SH-SY5Y (cell line): ENCODE measurements around the gene KCNK15.

Experiments
- GATA2 ChIP-seq: IDR thresholded peaks from 2 replicates; pipeline ENCODE4 v1.6.1; 2011; ENCODE audit warnings: mild to moderate bottlenecking, low read depth, low read length
- GATA3 ChIP-seq: IDR thresholded peaks from 2 replicates; pipeline ENCODE4 v1.6.1; 2011; ENCODE audit warnings: low read depth, mild to moderate bottlenecking, low read length, moderate library complexity

KCNK15 gene

DNA sequence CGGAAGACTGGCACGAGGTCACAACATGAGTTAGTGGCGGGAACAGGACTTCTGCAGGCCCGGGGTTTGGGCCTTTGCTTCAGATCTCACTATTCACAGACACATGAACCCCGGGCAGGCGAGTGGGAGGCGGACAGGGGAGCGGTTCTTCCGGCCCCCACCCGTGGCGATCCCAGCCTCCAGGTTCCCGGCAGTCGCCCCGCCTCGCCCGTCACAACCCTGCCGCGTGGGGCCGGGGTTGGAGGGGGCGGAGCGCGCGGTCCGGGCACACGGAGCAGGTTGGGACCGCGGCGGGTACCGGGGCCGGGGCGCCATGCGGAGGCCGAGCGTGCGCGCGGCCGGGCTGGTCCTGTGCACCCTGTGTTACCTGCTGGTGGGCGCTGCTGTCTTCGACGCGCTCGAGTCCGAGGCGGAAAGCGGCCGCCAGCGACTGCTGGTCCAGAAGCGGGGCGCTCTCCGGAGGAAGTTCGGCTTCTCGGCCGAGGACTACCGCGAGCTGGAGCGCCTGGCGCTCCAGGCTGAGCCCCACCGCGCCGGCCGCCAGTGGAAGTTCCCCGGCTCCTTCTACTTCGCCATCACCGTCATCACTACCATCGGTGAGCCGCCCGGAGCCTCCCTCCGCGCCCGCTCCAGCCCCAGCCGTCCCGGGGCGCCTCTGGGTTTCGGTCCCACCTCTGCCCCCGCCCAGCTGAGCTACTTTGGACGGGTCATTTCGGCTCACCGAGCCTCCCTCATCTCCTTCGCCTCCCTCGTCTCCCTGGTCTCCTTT lies at the start of gene KCNK15:
KCNK15 (plus strand) TSS at position 268 of the 769 bp plus-strand sequence; CDS start at position 314, 46 bp downstream.
- TF ChIP-seq GATA2 (no peak), GATA3 (no peak)

DNA sequence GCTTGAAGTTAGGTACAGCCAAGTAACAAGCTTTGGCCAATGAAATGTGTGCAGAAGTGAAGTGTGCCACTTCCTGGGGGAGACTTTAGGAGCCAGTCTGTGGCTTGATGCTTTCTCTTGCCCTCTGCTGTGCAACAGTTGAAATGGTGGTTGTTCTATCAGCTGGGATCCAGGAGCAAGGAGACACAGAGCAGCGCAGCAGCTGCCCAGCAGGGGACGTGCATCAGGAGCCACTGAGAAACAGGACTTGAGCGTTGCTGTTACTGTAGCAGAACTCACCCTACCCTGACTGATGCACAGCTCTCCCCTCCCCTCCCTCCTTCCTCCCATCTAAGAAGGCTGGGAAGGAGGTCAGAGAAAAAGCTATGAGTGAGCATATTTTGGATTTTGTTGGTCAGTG lies 49.4 kb upstream of the KCNK15 start:
- TF ChIP-seq GATA2 (no peak), GATA3 (no peak)

DNA sequence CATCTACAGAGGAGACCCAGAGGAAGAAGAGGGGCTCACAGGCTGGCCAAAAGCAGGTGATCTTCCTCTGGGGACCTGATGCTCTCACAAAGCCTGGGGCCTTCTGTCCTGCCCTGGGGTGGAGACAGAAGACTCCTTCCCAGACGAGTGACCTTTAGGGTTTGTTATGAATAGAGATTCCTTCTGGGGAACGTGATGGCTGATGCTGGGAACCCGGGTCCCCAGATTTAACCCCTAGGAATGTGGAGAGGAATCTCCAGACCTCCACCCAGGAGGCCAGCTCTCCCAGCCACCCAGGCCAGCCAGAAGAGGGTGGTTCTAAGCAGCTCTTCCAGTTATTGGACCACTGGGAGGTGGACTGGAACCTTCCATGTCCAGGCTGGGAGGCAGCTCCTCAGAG lies 47.3 kb upstream of the KCNK15 start:
- TF ChIP-seq GATA3: no peak
- TF ChIP-seq GATA2: no peak

DNA sequence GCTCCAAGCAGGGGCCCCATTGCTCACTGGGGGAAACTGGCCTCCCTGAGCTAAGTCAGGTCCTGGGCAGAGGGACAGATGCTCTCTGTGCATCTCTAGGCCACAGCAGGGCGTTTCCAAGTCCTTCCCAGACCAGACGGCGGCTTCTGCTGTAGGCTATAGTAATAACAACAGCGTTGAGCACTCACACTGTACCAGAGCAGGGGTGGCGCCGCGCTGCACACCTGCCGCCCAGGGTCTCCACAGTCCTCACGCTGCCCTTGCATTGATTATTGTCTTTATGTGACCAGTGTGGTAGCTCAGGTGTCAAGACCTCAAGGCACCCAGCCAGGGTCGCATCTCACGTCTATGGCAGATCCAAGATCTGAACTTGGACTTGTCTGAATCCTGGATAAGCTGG lies 45.4 kb upstream of the KCNK15 start:
- no peak for TF ChIP-seq GATA3
- TF ChIP-seq GATA2: no peak

DNA sequence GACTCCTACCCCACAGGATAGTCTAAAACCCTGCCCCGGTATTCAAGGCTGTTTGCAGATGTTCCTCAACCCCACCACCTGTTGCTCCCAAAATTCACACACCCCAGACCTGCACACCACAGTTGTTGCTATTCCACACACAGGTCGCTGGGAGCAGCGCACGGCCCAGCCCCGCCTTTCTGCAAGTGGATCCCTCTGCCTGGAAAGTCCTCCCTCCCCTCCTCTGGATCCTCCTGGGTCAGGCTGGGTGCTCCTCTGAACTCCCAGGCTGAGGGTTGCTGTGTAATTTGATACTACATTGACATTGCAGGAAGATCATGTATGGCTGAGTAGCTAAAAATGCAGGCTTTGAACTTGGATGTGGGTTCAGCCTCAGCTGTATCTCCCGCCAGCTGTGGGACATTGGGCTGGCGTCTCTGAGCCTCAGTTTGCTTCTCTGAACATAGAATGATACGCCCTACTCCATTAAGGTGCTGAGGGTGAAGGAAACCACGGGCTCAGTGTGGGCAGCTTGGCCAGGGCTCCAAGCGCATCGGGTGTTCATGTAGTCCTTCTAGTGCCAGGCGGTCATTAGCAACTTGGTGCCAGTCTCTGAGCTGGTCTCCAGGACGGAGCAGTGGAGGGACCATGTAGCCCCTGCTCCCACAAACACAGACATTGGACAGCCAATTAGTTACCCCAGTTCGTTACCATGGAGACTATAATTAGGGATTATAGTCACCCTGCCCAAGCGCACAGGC lies 44.4 kb upstream of the KCNK15 start:
- no peak for TF ChIP-seq GATA3
- no peak for TF ChIP-seq GATA2

DNA sequence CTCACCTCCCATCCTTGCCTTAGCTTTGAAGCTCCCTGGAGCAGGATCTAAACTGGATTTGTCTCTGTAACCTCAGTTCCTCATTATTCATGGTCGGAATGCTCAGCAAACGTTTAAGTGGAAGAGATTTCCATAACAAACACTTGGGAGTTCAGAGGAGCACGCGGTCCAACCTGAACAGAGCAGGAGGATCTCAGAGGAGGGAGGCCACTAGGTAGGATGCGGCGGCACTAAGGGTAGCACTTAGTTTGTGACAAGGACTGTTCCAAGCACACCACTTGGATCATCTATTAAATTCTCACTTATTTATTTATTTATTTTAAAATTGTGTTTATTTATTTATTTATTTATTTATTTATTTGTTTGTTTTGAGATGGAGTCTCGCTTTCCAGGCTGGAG lies 43.8 kb upstream of the KCNK15 start:
- no peak for TF ChIP-seq GATA3
- TF ChIP-seq GATA2: no peak

DNA sequence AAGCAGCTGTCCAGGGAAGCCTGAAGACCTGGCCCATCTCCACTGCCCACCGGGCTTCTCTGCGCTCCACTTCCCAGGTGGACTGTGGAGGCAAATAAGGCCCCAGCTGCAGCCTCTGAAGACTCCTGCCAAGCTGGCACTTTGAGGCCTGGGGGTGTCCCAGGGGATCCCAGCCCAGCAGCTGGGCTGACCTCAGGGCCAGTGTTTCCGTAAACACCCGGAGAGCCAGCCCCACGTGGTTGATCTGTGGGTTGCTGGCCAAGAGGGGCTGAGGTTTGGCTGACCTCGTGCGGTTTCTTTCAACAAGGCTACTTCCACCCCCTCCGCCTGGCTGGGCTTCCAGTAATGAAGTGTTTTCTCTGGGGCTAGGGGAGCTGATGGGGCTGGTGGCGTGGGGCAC lies 42.9 kb upstream of the KCNK15 start:
- TF ChIP-seq GATA2 (no peak), GATA3 (no peak)

DNA sequence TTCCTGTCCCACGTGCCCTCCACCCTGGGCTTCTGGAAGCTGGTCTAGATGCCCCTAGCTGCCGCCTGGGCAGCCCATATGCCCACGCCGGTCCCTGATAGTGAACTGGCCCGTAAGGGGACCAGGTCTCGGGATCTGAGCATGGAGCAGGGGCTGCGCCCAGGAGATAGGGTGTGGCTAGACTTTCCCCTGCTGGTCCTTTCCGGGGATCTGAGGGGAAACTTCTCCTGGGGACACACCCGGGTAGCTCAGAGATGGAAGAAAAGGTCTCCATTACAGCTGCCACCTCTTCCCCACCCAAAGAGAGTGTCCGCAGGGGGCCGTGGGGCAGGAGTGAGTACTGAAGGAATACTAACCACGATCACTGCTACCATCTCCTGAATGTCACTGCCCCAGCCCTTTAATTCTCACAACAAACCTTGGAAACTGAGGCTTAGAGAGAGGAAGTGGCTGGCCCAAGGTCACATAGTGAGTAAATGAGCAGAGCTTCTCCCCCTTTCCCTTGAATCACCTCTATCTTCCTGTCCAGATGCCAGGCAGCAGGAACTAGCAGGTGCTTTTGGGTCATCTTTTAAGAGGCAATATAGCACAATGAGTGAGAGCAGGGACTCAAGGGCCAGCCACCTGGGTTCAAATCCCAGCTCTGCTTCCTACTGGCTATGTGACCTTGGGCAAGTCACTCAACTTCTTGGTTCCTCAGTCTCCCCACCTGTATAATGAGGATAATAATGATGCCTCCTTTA lies 42.3 kb upstream of the KCNK15 start:
- TF ChIP-seq GATA2 (no peak), GATA3 (no peak)

DNA sequence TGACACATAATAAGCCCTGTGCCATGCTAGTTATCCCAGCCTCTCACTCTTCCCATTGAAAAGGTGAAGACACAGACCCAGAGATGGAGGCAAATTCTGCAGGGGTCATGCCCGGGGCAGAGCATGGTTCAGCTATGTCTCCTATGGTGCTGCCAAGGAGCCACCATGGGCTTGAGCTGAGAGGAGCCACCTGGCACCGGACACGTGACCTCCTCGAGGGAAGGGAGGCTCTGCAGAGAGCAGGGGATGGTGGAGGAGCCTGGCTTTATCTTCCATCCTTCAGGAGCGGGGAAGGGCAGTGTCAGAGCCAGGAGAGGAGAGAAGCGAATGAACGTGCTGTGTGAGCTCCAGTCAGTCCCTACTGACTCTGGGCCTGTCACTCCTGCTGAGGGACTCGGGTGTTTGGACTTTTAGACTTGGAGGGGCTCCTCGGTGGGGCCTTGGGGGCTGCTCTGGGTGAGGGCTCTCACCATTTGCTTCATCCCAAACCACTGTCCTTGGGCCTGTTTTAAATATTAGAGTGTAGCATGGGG lies 41.6 kb upstream of the KCNK15 start:
- TF ChIP-seq GATA3: no peak
- TF ChIP-seq GATA2: no peak

DNA sequence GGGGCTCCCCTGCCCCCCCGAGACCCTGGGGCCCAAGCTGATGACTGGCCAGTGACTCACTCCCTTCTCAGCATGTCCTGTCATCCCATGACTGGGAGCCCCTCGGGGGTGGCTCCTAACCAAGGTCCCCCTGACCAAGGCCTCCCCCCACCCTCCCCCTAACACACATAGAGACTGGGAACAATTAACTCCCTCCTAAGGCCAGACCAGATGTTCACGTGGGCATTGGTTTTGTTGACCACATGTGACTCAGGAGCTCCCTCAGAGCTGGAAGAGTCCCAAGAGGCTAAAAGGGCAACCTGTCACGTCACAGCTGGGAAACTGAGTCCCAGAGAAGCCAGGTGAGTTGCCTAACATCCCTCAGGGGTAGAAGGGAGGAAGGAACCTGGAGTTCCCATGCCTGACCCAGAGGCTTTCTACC lies 41.1 kb upstream of the KCNK15 start:
- TF ChIP-seq GATA3 (no peak), GATA2 (no peak)

DNA sequence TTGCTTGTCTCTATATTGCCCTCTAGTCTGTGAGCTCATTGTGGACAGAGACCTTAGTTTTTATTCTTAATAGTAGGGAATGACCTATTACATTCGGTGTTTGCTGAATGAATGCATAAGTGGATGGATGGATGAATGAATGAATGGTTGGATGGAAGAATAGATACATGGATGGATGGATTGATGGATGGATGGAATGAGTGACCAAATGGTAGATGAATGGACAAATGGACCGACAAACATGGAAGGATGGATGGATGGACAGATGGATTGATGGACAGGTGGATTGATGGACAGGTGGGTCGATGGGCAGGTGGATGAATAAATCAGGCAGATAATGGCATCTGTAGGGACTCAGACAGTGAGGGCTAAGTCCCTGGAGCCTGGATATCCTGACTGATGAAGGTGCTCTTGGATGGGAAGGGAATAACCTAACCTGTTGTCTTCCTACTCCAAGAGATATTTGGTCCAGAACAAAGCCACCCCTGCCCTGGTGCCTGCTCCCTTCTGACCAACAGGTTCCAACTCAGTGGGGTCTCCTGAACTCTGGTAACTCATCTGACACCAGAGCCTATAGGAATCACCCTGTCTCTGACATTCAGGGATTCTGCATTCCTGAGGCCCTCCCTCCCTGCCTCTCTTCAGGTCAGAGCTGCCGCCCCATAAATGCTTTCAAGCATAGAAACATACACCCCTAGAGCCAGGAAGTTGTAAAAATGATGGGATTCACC lies 40.1 kb upstream of the KCNK15 start:
- TF ChIP-seq GATA3 (no peak), GATA2 (no peak)

DNA sequence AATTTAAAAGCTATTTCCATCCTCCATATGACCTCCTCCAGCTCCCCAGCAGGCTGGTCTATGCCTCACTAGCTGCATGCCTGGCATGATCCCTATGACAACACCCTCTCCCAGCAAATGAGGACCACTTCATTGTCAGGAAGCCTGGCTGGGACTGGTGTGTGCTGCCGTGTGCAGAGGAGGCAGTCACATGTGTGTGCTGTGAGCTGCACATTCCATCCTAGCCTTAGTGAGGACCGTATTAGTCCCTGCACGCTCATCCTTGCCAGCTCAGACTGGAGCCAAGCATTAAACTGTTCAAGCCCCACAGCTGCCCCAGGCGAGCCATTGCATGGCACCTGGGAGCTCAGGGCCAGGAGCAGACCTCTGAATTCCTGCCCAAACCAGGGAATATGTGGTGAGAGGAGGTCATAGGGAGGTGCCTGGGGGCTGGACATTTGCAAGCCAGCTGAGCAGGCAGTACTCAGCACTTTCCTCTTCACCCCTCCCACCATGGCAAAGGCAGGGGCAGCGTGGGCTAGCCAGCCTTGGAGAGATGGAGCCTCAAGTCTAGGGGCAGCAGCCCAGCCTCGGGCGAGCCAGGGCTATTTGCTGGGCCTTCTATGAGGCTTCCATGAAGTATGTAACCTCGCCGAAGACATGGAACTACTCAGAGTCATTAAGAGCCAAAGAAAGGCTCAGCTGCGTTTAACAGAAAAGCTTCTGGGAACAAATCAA lies 39.2 kb upstream of the KCNK15 start:
- no peak for TF ChIP-seq GATA3
- no peak for TF ChIP-seq GATA2

DNA sequence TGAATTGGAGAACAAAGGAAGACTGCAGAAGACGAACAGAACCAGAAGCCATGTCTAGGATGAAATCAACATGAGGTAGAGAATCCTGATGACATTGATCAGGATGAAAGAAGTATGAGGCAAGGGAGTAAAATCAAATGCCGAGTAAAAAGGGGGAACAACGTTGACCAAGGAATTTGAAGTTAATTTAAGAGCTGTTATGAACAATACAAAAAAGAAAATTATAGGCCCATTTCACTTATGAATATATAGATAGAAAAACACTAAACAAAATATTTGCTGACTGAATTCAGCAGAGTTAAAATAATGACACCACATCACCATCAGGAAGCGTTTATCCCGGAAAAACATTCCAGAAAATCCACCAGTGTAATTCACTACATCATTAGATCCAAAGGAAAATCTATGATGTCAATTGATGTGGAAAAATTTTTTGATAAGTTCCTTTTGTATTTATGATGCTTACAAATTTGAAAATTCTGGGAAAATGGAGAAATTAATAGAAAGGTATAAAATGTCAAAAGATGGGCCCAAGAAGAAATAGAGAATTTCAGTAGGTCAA lies 38.6 kb upstream of the KCNK15 start:
- TF ChIP-seq GATA3 (no peak), GATA2 (no peak)

DNA sequence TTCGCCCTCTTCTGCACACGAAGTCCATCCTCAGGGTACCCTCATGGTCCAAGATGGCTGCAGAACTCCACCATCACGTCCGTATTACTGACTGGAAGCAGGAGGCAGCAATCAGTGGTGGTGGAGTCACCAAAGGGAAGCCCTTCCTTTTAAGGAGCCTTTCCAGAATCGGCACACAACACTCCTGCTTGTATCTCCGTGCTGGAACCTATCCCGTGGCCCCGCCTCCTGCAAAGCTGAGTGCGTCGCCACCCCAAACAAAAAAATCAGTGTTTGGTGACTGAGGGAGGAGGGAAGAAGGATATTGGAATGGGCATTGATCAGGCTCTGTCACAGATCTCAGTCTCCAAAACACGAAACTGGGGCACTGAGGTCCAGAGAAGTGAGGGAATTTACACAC lies 36.3 kb upstream of the KCNK15 start:
- no peak for TF ChIP-seq GATA2
- TF ChIP-seq GATA3: no peak
